Measurements from ENCODE around the gene HIPK1.

HIPK1 gene

DNA sequence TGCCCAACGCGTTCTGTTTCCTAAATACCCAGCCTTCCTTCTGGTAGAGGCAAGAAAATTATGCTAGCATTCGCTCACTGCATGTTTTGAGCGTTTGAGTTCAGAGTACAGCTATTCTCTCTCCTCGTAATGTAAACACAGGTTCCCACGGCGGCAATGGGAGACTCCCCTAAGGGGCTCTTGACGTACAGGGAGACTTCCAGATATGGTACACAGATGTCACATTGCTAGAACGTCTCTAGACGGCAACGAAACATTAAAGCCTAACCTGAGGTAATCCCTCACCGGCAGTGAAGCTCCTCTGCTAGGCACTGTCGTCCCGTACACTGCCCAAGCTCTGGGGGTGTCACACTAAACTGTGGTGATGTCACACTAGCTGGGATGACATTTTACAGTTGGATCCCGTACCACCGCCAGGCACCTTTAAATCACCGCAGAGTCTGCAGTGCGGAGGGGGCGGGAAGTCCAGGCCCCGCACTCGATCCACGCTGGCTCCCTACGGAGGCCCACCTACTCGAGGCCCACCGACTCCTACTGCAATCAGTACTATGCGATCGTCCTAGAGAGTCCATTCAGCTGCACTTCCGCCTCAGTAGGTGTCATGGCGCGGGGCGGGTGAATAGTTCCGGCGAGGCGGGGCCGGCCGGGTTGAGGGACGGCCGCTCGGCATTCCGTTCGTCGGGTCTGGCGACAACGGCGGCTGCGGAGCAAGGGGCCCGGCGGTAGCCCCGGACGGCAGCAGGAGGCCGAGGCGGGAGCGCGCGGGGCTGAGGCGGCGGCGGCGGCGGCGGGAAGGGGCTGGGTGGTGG lies at the start of gene HIPK1:
TSS of gene HIPK1 (plus strand) at position 384 of the 809 bp plus-strand sequence.
- peak; percentile 85 for DNase-seq

GRCh38 chr1:113879739-113880038 lies 49.4 kb upstream of the HIPK1 start:
- no peak for DNase-seq

GRCh38 chr1:113881661-113882060 lies 47.5 kb upstream of the HIPK1 start:
- no peak for DNase-seq

DNA sequence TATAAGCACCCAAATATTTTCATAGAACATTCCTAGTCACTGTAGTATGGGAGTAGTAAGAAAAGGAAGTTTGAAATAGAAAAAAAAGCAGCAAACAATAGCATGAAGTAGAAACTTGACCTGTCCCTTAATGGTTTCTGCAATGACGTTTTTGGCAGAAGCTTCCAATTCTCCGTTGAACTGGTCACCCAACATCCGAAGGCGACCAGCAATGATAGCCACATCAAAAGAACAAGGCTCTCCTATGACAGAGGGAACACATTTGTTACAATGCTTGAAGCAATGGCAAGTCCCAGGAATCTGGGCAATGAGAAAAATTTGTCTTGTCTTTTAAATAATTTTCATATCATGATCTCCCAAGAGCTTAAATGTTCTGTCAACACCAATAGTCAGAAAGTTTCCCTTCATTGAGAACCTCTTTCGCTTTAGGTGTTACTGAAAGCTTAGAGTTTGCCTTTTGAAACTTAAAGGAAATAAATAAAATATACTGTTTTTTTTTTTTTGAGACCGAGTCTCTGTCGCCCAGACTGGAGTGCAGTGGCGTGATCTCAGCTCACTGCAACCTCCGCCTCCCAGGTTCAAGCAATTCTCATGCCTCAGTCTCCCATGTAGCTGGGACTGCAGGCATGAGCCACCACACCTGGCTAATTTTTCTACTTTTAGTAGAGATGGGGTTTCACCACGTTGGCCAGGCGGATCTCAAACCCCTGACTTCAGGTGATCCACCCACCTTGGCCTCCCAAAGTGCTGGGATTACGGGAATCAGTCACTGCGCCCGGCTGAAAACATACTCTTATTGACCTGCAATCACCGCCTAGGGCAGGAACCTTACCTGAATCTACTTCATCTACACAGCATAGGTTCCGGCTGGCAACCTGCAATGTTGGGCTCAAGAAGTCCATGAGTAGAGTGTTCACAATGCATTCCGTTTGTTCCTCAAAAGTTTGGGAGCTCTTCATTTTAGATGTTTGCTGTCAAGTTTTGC lies 42.4 kb upstream of the HIPK1 start:
- DNase-seq: no peak

GRCh38 chr1:113887402-113888175 lies 41.5 kb upstream of the HIPK1 start, which contains the start of gene BCL2L15:
Gene BCL2L15 (minus strand): TSS chr1:113887581. CDS start chr1:113887375, 206 bp downstream.
- no peak for DNase-seq

DNA sequence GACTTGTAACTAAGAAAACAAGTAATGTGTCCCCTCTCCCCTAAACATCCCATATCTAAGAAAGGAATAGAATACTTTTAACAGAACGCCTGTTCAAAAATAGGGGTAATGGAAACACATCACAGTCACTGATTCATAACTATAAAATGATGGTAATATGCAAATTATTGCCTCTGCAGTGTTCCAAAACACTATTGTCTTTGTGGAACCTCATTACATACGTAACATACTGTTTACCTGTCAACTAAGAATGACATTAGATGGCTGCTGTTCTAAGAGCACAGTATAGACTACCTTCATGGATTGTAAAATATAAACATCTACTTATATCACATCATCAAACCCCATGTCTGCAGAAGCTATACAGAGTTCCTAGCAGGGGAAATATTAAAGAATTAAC lies 38.3 kb upstream of the HIPK1 start:
- DNase-seq: no peak

DNA sequence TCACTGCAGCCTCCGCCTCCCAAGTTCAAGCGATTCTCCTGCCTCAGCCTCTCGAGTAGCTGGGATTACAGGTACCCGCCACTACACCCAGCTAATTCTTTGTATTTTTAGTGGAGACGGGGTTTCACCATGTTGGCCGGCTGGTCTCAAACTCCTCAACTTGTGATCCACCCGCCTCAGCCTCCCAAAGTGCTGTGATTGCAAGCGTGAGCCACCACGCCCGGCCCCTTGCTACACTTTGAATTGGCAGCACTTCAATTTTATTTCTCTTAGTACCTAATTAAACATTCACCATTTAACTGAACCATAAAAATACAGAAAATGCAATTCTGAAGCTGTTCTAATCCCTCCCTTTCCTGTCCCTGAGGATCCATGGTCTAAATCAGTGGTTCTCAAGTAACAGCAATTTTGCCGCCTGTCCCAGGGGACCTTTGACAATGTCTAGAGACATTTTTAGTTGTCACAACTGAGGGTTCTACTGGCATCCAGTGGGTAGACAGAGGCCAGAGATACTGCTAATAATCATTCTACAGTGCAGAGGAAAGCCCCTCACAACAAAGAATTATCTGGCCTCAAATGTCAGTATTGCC lies 37.4 kb upstream of the HIPK1 start:
- no peak for DNase-seq

DNA sequence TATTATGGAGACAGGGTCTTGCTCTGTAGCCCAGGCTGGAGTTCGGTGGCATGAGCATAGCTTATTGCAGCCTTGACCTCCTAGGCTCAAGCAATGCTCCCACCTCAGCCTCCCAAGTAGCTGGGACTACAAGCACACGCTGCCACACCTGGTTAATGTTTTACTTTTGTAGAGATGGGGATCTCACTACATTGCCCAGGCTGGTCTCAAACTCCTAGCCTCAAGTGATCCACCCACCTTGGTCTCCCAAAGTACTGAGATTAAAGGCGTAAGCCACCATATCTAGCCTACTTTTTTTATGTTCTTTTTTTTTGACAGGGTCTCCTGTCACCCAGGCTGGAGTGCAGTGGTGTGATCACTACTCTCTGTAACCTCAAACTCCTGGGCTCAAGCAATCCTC lies 35.9 kb upstream of the HIPK1 start:
- no peak for DNase-seq

- no peak for DNase-seq
Observed at GRCh38 chr1:113895098-113895497, 34.0 kb upstream of the HIPK1 start.

- no peak for DNase-seq
Observed at GRCh38 chr1:113895961-113896360, 33.2 kb upstream of the HIPK1 start.

DNA sequence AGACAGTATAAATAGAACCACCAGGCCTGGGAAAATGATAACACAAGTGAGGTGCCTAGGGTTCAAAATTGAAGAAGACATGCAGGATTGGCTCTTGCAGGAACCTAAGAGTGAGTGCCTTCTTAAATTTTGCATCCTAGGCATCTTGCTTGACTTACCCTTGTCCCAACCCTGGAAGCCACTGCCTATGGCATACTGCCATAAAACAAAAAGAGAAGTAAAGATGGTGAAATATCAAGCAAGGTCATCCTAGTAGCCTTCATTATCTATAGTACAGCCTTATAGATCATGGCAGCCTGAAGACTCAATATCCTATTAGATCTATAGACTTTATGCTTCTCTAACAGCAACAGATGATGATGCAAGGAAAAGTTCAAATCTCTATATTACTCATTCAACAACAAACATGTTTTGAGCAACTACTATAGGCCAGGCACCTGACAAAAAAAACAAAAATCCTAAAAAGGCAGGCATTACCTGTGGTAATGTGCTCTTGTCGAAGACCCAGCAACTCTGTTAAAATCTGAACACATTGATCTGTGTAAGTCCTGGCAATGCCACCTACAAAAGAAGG lies 30.8 kb upstream of the HIPK1 start:
- DNase-seq: no peak

DNA sequence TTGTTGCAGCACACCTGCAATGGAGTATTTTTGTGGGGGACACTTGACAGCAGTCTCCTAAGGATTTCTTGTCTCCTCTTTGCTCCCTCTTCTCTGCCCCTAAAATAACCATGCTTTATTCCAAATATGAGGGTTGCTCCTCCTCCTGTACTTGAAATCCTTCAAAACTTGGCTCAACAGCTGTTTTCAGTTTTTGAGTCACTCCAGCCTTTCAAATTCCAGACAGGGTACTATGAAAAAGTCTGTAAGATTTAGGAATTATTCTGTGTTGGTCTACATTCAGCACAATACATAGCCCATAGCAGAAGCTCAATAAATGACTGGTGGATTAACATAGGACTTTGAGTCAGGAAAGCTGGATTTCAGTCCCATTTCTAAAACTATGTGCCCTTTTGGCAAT lies 30.0 kb upstream of the HIPK1 start:
- DNase-seq: no peak

DNA sequence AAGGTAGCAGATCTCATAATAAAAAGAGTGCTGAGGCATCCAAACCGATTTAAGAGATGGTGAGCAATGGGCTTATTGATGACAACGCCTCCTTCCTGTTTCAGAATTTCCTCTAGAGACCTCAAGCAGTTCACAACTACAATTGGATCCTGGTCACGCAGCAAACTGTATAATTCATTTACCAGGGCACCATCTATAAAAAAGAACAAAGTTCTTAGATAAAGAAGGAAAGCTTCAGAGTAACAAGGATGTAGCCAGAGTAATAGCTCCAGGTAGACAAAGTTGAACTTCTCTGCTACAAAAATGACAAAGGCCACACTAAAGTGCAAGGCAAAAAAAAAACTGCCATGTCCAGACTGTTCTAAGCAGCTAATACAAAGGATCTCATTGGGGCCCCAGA lies 27.9 kb upstream of the HIPK1 start:
- DNase-seq: no peak

DNA sequence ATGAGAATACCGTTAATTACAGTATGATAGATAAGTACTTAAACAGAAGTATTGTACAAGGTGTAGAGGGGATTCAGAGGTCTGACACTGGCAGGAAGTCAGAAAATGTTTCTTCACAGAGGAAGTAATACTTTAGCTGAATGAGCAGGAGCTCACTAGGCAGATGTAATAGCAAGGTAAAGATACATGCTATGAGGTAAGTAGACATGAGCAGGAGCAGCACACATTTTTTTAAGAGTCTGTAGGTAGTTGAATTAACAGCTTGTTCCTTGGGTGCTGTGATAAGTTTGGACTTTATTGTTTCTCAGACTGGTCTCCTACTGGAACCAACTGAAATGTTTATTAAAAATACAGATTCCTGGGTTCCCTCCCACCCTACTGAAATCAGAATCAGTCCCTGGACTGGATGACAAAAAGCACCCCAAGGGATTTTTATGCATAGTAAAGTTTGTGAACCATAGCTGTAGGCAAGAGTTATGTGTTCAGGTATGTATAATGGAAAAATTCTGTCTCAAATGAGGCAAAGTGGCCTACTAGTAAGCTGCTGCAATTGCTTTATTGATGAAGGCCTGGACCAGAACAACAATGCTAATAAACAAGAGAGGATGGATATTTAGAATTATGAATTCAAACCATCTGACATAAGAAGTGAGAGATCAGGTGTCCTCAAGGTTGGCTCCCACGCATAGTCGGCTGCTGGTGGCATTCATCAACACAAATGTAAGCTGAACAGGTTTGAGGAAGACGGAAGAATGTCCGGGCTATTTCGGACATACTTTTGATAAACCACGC lies 25.4 kb upstream of the HIPK1 start:
- DNase-seq: no peak

GRCh38 chr1:113904293-113904673 lies 24.8 kb upstream of the HIPK1 start:
- DNase-seq: peak; percentile 41

DNA sequence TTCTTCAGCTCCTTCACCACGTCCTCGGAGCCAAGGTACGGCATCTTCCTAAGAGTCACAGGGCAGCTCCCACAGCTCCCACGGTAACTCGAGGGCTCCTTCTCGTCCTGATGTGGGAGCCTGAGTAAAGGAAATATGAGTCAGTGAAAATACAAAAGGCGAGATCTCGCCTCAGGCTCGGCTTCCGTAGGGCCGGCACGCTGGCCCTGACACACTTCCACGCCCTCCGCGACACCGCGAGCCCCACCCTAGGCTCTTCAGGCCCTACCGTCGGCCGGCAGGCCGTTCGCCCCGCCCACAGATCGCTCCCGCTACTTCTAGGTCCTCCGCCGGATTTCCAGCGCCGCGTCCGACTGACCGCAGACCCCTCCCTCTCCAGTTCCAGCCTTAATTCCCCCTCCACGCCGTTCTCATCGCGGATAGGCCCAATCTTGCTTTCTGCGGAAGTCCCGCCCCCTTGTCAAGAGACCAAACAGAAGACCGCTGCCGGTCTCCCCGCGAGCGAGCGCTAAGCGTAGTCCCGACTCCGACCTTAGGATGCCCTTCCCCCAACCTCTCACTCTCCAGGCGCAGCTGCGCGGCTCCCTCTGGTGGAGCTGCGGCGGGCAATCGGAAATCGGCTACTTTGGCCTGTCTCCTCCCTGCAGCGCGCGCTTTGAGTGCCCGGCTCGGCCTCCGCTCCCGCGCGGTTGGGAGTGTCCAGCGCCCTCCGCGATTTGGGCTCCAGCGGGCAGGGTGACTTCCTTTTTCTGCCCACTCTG lies 24.3 kb upstream of the HIPK1 start, which contains the start of the genes AP4B1 and DCLRE1B:
TSS of gene AP4B1 (minus strand) at position 126 of the 761 bp plus-strand sequence. CDS start at position 44, 82 bp downstream.
TSS of gene DCLRE1B (plus strand) at position 653 of the 761 bp plus-strand sequence. CDS start 261 bp downstream, outside the sequence.
- DNase-seq: peak; percentile 100

- DNase-seq: no peak
Observed at GRCh38 chr1:113905435-113905861, 23.7 kb upstream of the HIPK1 start.

GRCh38 chr1:113912594-113913311 lies 16.4 kb upstream of the HIPK1 start:
- DNase-seq: peak; percentile 76

- DNase-seq: no peak
Observed at GRCh38 chr1:113913312-113913668, 15.8 kb upstream of the HIPK1 start.

Measured in HCEC 1CT (cell line).